ENCODE measurements around the gene FITM2.

FITM2 gene

DNA sequence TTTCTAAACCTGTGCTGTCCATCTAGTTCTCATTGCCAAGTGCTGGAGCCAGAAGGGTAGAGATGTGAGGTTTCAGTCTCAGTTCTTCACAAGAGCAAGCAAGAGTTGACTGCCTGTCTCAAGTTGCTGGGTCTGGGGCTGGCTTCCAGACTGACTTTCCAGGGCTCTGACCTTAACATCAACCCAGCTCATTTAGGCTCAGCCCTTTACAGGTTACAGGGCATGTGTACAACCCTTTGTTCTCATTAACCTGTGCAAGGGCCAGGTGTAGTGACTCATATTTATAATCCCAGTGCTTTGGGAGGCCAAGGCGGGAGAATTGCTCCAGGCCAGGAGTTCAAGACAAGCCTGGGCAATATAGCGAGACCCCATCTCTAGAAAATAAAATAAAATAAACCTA lies 30.6 kb downstream of the FITM2 start:
- no peaks in the 10 kb centered on the region for H3K9me2 ChIP-seq (replicated peaks; ENCODE audit: control insufficient read depth, low read length)
- TF ChIP-seq EZH2phosphoT487 (IDR thresholded peaks at IDR 0.05; ENCODE audit: borderline replicate concordance, low read length): no peak
- TF ChIP-seq, protein P1, sequence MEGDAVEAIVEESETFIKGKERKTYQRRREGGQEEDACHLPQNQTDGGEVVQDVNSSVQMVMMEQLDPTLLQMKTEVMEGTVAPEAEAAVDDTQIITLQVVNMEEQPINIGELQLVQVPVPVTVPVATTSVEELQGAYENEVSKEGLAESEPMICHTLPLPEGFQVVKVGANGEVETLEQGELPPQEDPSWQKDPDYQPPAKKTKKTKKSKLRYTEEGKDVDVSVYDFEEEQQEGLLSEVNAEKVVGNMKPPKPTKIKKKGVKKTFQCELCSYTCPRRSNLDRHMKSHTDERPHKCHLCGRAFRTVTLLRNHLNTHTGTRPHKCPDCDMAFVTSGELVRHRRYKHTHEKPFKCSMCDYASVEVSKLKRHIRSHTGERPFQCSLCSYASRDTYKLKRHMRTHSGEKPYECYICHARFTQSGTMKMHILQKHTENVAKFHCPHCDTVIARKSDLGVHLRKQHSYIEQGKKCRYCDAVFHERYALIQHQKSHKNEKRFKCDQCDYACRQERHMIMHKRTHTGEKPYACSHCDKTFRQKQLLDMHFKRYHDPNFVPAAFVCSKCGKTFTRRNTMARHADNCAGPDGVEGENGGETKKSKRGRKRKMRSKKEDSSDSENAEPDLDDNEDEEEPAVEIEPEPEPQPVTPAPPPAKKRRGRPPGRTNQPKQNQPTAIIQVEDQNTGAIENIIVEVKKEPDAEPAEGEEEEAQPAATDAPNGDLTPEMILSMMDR (IDR thresholded peaks at IDR 0.05; ENCODE audit: low read depth, low read length, poor library complexity, severe bottlenecking): no peak
- no peak overlapping the region for H3K27ac ChIP-seq (ENCODE audit: low read depth, low read length)
- H3K36me3 ChIP-seq (ENCODE audit: control insufficient read depth, low read length): no peaks in the 10 kb centered on the region
- no peaks in the 10 kb centered on the region for H3K79me2 ChIP-seq (ENCODE audit: control insufficient read depth, low read length)
- no peaks in the 10 kb centered on the region for H3F3A ChIP-seq (ENCODE audit: control insufficient read depth, insufficient read depth)
- no peak overlapping the region for H3K4me2 ChIP-seq (ENCODE audit: low read length)
- no peak overlapping the region for H3K4me3 ChIP-seq (ENCODE audit: low read length)
- H3K27me3 ChIP-seq (ENCODE audit: control insufficient read depth, low read length): peaks cover 5% of the 10 kb centered on the region; the same call in 1 of the 2 replicates
- H3K9me3 ChIP-seq (ENCODE audit: control insufficient read depth, insufficient read depth, low read length): no peaks in the 10 kb centered on the region
- no peaks in the 10 kb centered on the region for H3K4me1 ChIP-seq (ENCODE audit: control insufficient read depth, low read length)
- H4K20me1 ChIP-seq (ENCODE audit: control insufficient read depth, insufficient read depth, low read depth, low read length): no peaks in the 10 kb centered on the region

GRCh38 chr20:44279228-44279627 lies 31.8 kb downstream of the FITM2 start:
- no peaks in the 10 kb centered on the region for H3F3A ChIP-seq (ENCODE audit: control insufficient read depth, insufficient read depth)
- H3K27ac ChIP-seq (ENCODE audit: low read depth, low read length): no peak overlapping the region
- H3K4me2 ChIP-seq (ENCODE audit: low read length): no peak overlapping the region
- H3K4me1 ChIP-seq (ENCODE audit: control insufficient read depth, low read length): no peaks in the 10 kb centered on the region
- H4K20me1 ChIP-seq (ENCODE audit: control insufficient read depth, insufficient read depth, low read depth, low read length): no peaks in the 10 kb centered on the region
- no peak for TF ChIP-seq EZH2phosphoT487 (IDR thresholded peaks at IDR 0.05; ENCODE audit: borderline replicate concordance, low read length)
- TF ChIP-seq, protein P1 (IDR thresholded peaks at IDR 0.05; ENCODE audit: low read depth, low read length, poor library complexity, severe bottlenecking): no peak
- no peaks in the 10 kb centered on the region for H3K36me3 ChIP-seq (ENCODE audit: control insufficient read depth, low read length)
- no peak overlapping the region for H3K4me3 ChIP-seq (ENCODE audit: low read length)
- no peaks in the 10 kb centered on the region for H3K9me2 ChIP-seq (replicated peaks; ENCODE audit: control insufficient read depth, low read length)
- H3K9me3 ChIP-seq (ENCODE audit: control insufficient read depth, insufficient read depth, low read length): no peaks in the 10 kb centered on the region
- peaks cover 5% of the 10 kb centered on the region; the same call in 1 of the 2 replicates for H3K27me3 ChIP-seq (ENCODE audit: control insufficient read depth, low read length)
- H3K79me2 ChIP-seq (ENCODE audit: control insufficient read depth, low read length): no peaks in the 10 kb centered on the region

- H3F3A ChIP-seq (ENCODE audit: control insufficient read depth, insufficient read depth): no peaks in the 10 kb centered on the region
- TF ChIP-seq EZH2phosphoT487 (IDR thresholded peaks at IDR 0.05; ENCODE audit: borderline replicate concordance, low read length): no peak
- TF ChIP-seq, protein P1 (IDR thresholded peaks at IDR 0.05; ENCODE audit: low read depth, low read length, poor library complexity, severe bottlenecking): no peak
Measured at GRCh38 chr20:44274303-44275017, 36.5 kb downstream of the FITM2 start.

More at GRCh38 chr20:44274303-44275017, 36.5 kb downstream of the FITM2 start:
- H3K9me2 ChIP-seq (replicated peaks; ENCODE audit: control insufficient read depth, low read length): no peaks in the 10 kb centered on the region
- no peak overlapping the region for H3K27ac ChIP-seq (ENCODE audit: low read depth, low read length)
- H3K36me3 ChIP-seq (ENCODE audit: control insufficient read depth, low read length): no peaks in the 10 kb centered on the region
- H3K79me2 ChIP-seq (ENCODE audit: control insufficient read depth, low read length): no peaks in the 10 kb centered on the region
- no peaks in the 10 kb centered on the region for H4K20me1 ChIP-seq (ENCODE audit: control insufficient read depth, insufficient read depth, low read depth, low read length)
- peaks cover 5% of the 10 kb centered on the region; the same call in 1 of the 2 replicates for H3K27me3 ChIP-seq (ENCODE audit: control insufficient read depth, low read length)
- no peaks in the 10 kb centered on the region for H3K4me1 ChIP-seq (ENCODE audit: control insufficient read depth, low read length)
- H3K4me3 ChIP-seq (ENCODE audit: low read length): no peak overlapping the region
- H3K4me2 ChIP-seq (ENCODE audit: low read length): no peak overlapping the region
- no peaks in the 10 kb centered on the region for H3K9me3 ChIP-seq (ENCODE audit: control insufficient read depth, insufficient read depth, low read length)

All from DOHH2 (cell line).